B cell (primary cell): Measurements from ENCODE around the gene ADCY1.

Experiments used
- CTCF ChIP-seq: fragments of 200-600 bp; IDR thresholded peaks from one replicate; pipeline ENCODE4 v1.8.0; 2022; ENCODE audit warnings: antibody characterized with exemption, mild to moderate bottlenecking
- EZH2 ChIP-seq: IDR thresholded peaks from 2 replicates; pipeline ENCODE4 v1.6.1; 2012; ENCODE audit warnings: borderline replicate concordance, low read depth, mild to moderate bottlenecking, moderate library complexity, low read length; ENCODE audit not compliant: insufficient read depth, poor library complexity, severe bottlenecking

GRCh38 chr7:45646996-45647825 lies 73.0 kb downstream of the ADCY1 start:
- TF ChIP-seq CTCF, result no peak
- no peak for TF ChIP-seq EZH2
